ENCODE measurements around the gene TMTC1. TPM values are rescaled to one million over a fixed set of nuclear protein-coding genes. Genes with fewer than 3 reads are reported as not detected.

TMTC1 gene
- total RNA-seq, 4 donors from 2014 or later: 20.5 to 80.6 (median 67.1) TPM

DNA sequence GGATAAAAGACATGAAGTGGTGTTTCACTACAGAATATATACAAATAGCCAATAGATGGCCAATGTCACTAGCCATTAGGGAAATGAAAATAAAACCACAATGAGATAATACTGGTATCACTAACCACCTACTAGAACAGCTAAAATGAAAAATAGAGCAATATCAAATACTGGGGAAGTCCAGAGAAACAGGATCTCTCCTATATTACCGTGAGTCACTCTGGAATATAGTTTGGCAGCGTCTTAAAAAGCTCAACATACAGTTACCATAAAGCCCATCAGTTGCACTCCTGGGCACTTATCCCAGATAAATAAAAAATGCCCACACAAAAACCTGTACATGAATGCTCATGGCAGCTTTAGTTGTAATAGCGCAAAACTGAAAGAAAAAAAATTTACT, 101.7 kb downstream of the TMTC1 start:
- intact Hi-C loops (cut with DNase I; ENCODE audit: low total_unique reads): no loop called here

DNA sequence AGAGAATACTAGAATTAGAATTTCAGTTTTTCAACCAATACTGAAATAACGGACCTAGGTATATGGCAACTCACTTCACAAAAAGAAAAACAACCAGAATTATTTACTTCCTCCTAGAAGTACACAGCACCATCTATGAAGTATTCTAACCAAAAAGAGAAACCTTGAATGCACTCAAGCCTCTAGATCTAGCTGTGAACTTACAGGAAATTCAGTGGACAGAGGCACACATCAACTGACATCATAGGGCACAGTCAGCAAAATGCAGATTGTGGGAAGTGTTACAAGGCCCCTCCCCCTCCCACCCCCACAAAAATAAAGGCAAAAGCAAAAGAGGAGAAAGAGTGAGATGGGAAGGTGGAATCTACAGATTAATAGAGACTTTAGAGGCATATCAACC, 102.4 kb downstream of the TMTC1 start:
- no peak overlapping the region for H3K27ac ChIP-seq
- intact Hi-C loops (cut with DNase I; ENCODE audit: low total_unique reads): no loop called here
- no peaks in the 10 kb centered on the region for H3K36me3 ChIP-seq
- no peak for TF ChIP-seq CTCF (IDR thresholded peaks at IDR 0.05)
- TF ChIP-seq POLR2A (IDR thresholded peaks at IDR 0.05): no peak
- no peaks in the 10 kb centered on the region for H3K27me3 ChIP-seq
- DNase-seq: no peak
- no peaks in the 10 kb centered on the region for H3K4me1 ChIP-seq
- no peak overlapping the region for H3K4me3 ChIP-seq
- no peaks in the 10 kb centered on the region for H3K9me3 ChIP-seq

More for the DNA sequence above, 101.7 kb downstream of the TMTC1 start:
- H3K9me3 ChIP-seq: no peaks in the 10 kb centered on the region
- no peaks in the 10 kb centered on the region for H3K27me3 ChIP-seq
- no peak overlapping the region for H3K4me3 ChIP-seq
- no peaks in the 10 kb centered on the region for H3K36me3 ChIP-seq
- H3K27ac ChIP-seq: no peak overlapping the region
- TF ChIP-seq CTCF (IDR thresholded peaks at IDR 0.05): no peak
- no peak for TF ChIP-seq POLR2A (IDR thresholded peaks at IDR 0.05)
- no peaks in the 10 kb centered on the region for H3K4me1 ChIP-seq
- no peak for DNase-seq

- H3K4me1 ChIP-seq: no peaks in the 10 kb centered on the region
- H3K27me3 ChIP-seq: no peaks in the 10 kb centered on the region
- no peak overlapping the region for H3K27ac ChIP-seq
- no peak overlapping the region for H3K4me3 ChIP-seq
- intact Hi-C loops (cut with DNase I; ENCODE audit: low total_unique reads): no loop called here
- TF ChIP-seq CTCF (IDR thresholded peaks at IDR 0.05) (no peak), POLR2A (IDR thresholded peaks at IDR 0.05) (no peak)
- no peak for DNase-seq
- H3K36me3 ChIP-seq: no peaks in the 10 kb centered on the region
- H3K9me3 ChIP-seq: no peaks in the 10 kb centered on the region
Observed at GRCh38 chr12:29676676-29677075, 107.1 kb downstream of the TMTC1 start.

- TF ChIP-seq POLR2A (IDR thresholded peaks at IDR 0.05) (no peak), CTCF (IDR thresholded peaks at IDR 0.05) (no peak)
- H3K9me3 ChIP-seq: no peaks in the 10 kb centered on the region
- no peak for DNase-seq
- intact Hi-C loops (cut with DNase I; ENCODE audit: low total_unique reads): no loop called here
- no peaks in the 10 kb centered on the region for H3K4me1 ChIP-seq
- no peak overlapping the region for H3K4me3 ChIP-seq
- no peaks in the 10 kb centered on the region for H3K36me3 ChIP-seq
- H3K27ac ChIP-seq: no peak overlapping the region
- no peaks in the 10 kb centered on the region for H3K27me3 ChIP-seq
Observed at GRCh38 chr12:29674463-29674862, 109.3 kb downstream of the TMTC1 start.

DNA sequence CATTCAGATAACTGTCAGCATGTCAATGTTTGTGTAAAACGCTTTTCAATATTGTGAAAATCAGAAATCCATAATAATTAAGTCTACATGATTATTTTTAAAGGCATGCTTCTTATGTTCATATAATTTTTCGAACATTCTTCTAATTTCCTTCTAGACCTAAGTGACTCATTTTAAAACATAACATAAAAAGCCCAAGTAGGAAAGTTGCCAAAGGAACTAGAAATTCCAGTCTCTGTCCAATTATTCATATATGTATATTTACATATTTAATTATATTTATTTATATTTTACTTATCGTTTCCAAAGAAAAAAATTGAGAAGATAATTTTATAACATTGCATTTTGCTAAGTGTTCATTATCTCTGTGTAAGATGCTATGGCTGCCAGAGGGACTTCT, 110.4 kb downstream of the TMTC1 start:
- Histone ChIP-seq H3K9me3 (no peaks in the 10 kb centered on the region), H3K27ac (no peak overlapping the region), H3K36me3 (no peaks in the 10 kb centered on the region), H3K4me3 (no peak overlapping the region), H3K27me3 (no peaks in the 10 kb centered on the region), H3K4me1 (no peaks in the 10 kb centered on the region)
- no peak for DNase-seq
- intact Hi-C loops (cut with DNase I; ENCODE audit: low total_unique reads): no loop called here
- no peak for TF ChIP-seq POLR2A (IDR thresholded peaks at IDR 0.05)
- TF ChIP-seq CTCF (IDR thresholded peaks at IDR 0.05): no peak

Data from uterus (tissue), 4 donors.